Trophoblast cell (in vitro differentiated cells and primary cell): ENCODE measurements around the gene FOXJ3.

Source experiments
- DNase-seq, 2 donors: peaks; one replicate each; pipeline ENCODE4 v3.0.0-alpha.2; 2016
- H2AFZ ChIP-seq: 2 replicates; pipeline ENCODE4 v1.6.1; 2013; ENCODE audit warnings: low read length, moderate library complexity, mild to moderate bottlenecking; ENCODE audit not compliant: insufficient read depth, poor library complexity
- H2AK5ac ChIP-seq: 2 replicates; pipeline ENCODE4 v1.6.1; 2013; ENCODE audit warnings: mild to moderate bottlenecking, low read length
- H2BK120ac ChIP-seq: 2 replicates; pipeline ENCODE4 v1.6.1; 2013; ENCODE audit warnings: low read length, mild to moderate bottlenecking, moderate library complexity; ENCODE audit not compliant: insufficient read depth, poor library complexity
- H2BK12ac ChIP-seq: 2 replicates; pipeline ENCODE4 v1.6.1; 2013; ENCODE audit warnings: mild to moderate bottlenecking, low read length, moderate library complexity
- H2BK5ac ChIP-seq: 2 replicates; pipeline ENCODE4 v1.6.1; 2013; ENCODE audit warnings: low read length, low read depth, moderate library complexity, mild to moderate bottlenecking; ENCODE audit not compliant: poor library complexity
- H3K14ac ChIP-seq: 2 replicates; pipeline ENCODE4 v1.6.1; 2013; ENCODE audit warnings: mild to moderate bottlenecking, low read length
- H3K18ac ChIP-seq: 2 replicates; pipeline ENCODE4 v1.6.1; 2013; ENCODE audit warnings: mild to moderate bottlenecking, low read length
- H3K23ac ChIP-seq: 2 replicates; pipeline ENCODE4 v1.6.1; 2013; ENCODE audit warnings: low read length
- H3K27ac ChIP-seq: 2 replicates; pipeline ENCODE4 v1.5.1; 2013; ENCODE audit warnings: low read depth, mild to moderate bottlenecking, inconsistent platforms, low read length, moderate library complexity
- H3K27me3 ChIP-seq: 2 replicates; pipeline ENCODE4 v1.6.1; 2013; ENCODE audit warnings: inconsistent platforms, mild to moderate bottlenecking, low read length, moderate library complexity; ENCODE audit not compliant: insufficient read depth
- H3K36me3 ChIP-seq, 2 experiments: 1 replicate in 1 of 2; 2 replicates in 1 of 2; pipeline ENCODE4 v1.6.1; 2013; ENCODE audit warnings: low read length in 2 of 2, mild to moderate bottlenecking in 2 of 2, moderate library complexity in 1 of 2; ENCODE audit not compliant: insufficient read depth in 2 of 2, control insufficient read depth in 1 of 2
- H3K4ac ChIP-seq: 2 replicates; pipeline ENCODE4 v1.6.1; 2013; ENCODE audit warnings: low read depth, mild to moderate bottlenecking, low read length, moderate library complexity
- H3K4me1 ChIP-seq, 2 experiments: 1 replicate in 1 of 2; 2 replicates in 1 of 2; pipeline ENCODE4 v1.6.1; 2013; ENCODE audit warnings: low read length in 2 of 2, mild to moderate bottlenecking in 2 of 2, moderate library complexity in 1 of 2; ENCODE audit not compliant: insufficient read depth in 2 of 2, control insufficient read depth in 1 of 2
- H3K4me2 ChIP-seq: 2 replicates; pipeline ENCODE4 v1.6.1; 2013; ENCODE audit warnings: inconsistent platforms, mild to moderate bottlenecking, low read length, moderate library complexity
- H3K4me3 ChIP-seq: 2 replicates; pipeline ENCODE4 v1.5.1; 2013; ENCODE audit warnings: mild to moderate bottlenecking, low read depth, low read length, inconsistent platforms
- H3K79me1 ChIP-seq: one replicate; pipeline ENCODE4 v1.6.1; 2013; ENCODE audit warnings: low read length
- H3K79me2 ChIP-seq: 2 replicates; pipeline ENCODE4 v1.6.1; 2013; ENCODE audit warnings: low read length, mild to moderate bottlenecking; ENCODE audit not compliant: control insufficient read depth, insufficient read depth, poor library complexity
- H3K9ac ChIP-seq: 2 replicates; pipeline ENCODE4 v1.6.1; 2013; ENCODE audit warnings: mild to moderate bottlenecking, low read length
- H3K9me3 ChIP-seq: 2 replicates; pipeline ENCODE4 v1.6.1; 2013; ENCODE audit warnings: low read depth, mild to moderate bottlenecking, control low read depth, inconsistent platforms, low read length; ENCODE audit not compliant: insufficient read depth
- H4K12ac ChIP-seq: 2 replicates; pipeline ENCODE4 v1.6.1; 2013; ENCODE audit warnings: low read depth, mild to moderate bottlenecking, low read length, moderate library complexity
- H4K8ac ChIP-seq: 2 replicates; pipeline ENCODE4 v1.6.1; 2013; ENCODE audit warnings: low read depth, mild to moderate bottlenecking, low read length, moderate library complexity
- H4K91ac ChIP-seq: one replicate; pipeline ENCODE4 v1.6.1; 2013; ENCODE audit warnings: low read depth, mild to moderate bottlenecking, low read length, moderate library complexity
- WGBS: extraction: QIAGEN DNeasy Blood & Tissue Kit; methylation state at CpG from one replicate; pipeline ENCODE4 v1.1.7; 2013; ENCODE audit warnings: missing lambda C conversion rate; ENCODE audit not compliant: insufficient read length, insufficient coverage; ENCODE audit errors: extremely low coverage; 5-methylcytosine and 5-hydroxymethylcytosine counted together

Gene FOXJ3

GRCh38 chr1:42323551-42323950 is 11.5 kb downstream of the FOXJ3 start:
- no CpG with 5 or more reads among the region's 2 CpGs for WGBS
- Histone ChIP-seq H3K27me3 (no peaks in the 10 kb centered on the region), H3K18ac (no peak overlapping the region), H2AFZ (no peak overlapping the region), H3K4ac (peak overlapping the region; percentile 58), H4K91ac (no peak overlapping the region), H3K4me1 (no peaks in the 10 kb centered on the region), H3K23ac (no peak overlapping the region), H3K4me3 (no peak overlapping the region), H2AK5ac (no peak overlapping the region), H2BK12ac (no peak overlapping the region), H3K79me2 (peaks cover 9% of the 10 kb centered on the region), H3K27ac (no peak overlapping the region), H4K8ac (no peak overlapping the region), H3K36me3 (peaks cover 0 to 1% of the 10 kb centered on the region in 2 experiments), H3K14ac (no peak overlapping the region), H2BK5ac (no peak overlapping the region), H3K9me3 (no peaks in the 10 kb centered on the region), H4K12ac (no peak overlapping the region), H3K4me2 (no peak overlapping the region), H3K9ac (no peak overlapping the region), H2BK120ac (no peak overlapping the region), H3K79me1 (no peaks in the 10 kb centered on the region)
- no peak for DNase-seq

GRCh38 chr1:42322577-42322976 is 12.5 kb downstream of the FOXJ3 start:
- Histone ChIP-seq H2AFZ (no peak overlapping the region), H2BK12ac (no peak overlapping the region), H3K36me3 (no peaks in the 10 kb centered on the region), H3K14ac (no peak overlapping the region), H3K4me2 (no peak overlapping the region), H2AK5ac (no peak overlapping the region), H3K79me2 (peaks cover 6% of the 10 kb centered on the region), H3K23ac (no peak overlapping the region), H4K91ac (no peak overlapping the region), H3K4me1 (no peaks in the 10 kb centered on the region), H3K9me3 (no peaks in the 10 kb centered on the region), H3K27ac (no peak overlapping the region), H4K8ac (no peak overlapping the region), H3K4me3 (no peak overlapping the region), H2BK120ac (no peak overlapping the region), H3K27me3 (no peaks in the 10 kb centered on the region), H3K9ac (no peak overlapping the region), H3K18ac (no peak overlapping the region), H3K79me1 (no peaks in the 10 kb centered on the region), H3K4ac (no peak overlapping the region), H2BK5ac (no peak overlapping the region), H4K12ac (no peak overlapping the region)
- no peak for DNase-seq
- no CpG with 5 or more reads among the region's 1 CpG for WGBS

GRCh38 chr1:42321731-42322130 is 13.3 kb downstream of the FOXJ3 start:
- no peaks in the 10 kb centered on the region for H3K4me1 ChIP-seq
- no peak overlapping the region for H3K18ac ChIP-seq
- H3K27ac ChIP-seq = no peak overlapping the region
- H4K91ac ChIP-seq = no peak overlapping the region
- H3K23ac ChIP-seq = no peak overlapping the region
- no peak overlapping the region for H2BK5ac ChIP-seq
- H2BK12ac ChIP-seq = no peak overlapping the region
- DNase-seq = no peak
- no peak overlapping the region for H2BK120ac ChIP-seq
- H3K9me3 ChIP-seq = no peaks in the 10 kb centered on the region
- H3K4ac ChIP-seq = peak overlapping the region; percentile 55
- no peak overlapping the region for H2AK5ac ChIP-seq
- no peak overlapping the region for H2AFZ ChIP-seq
- no peak overlapping the region for H3K4me3 ChIP-seq
- no peaks in the 10 kb centered on the region for H3K36me3 ChIP-seq
- H4K8ac ChIP-seq = no peak overlapping the region
- H3K79me2 ChIP-seq = peaks cover 3% of the 10 kb centered on the region
- no peak overlapping the region for H3K9ac ChIP-seq
- WGBS = no CpG with 5 or more reads among the region's 4 CpGs
- no peak overlapping the region for H4K12ac ChIP-seq
- no peaks in the 10 kb centered on the region for H3K79me1 ChIP-seq
- no peaks in the 10 kb centered on the region for H3K27me3 ChIP-seq
- no peak overlapping the region for H3K4me2 ChIP-seq
- no peak overlapping the region for H3K14ac ChIP-seq

- Histone ChIP-seq H2AK5ac (no peak overlapping the region), H3K36me3 (no peaks in the 10 kb centered on the region), H3K27ac (no peak overlapping the region), H3K27me3 (no peaks in the 10 kb centered on the region), H4K8ac (no peak overlapping the region), H3K23ac (no peak overlapping the region), H2AFZ (no peak overlapping the region), H3K4ac (no peak overlapping the region), H3K9ac (no peak overlapping the region), H3K18ac (no peak overlapping the region), H2BK5ac (no peak overlapping the region), H3K9me3 (no peaks in the 10 kb centered on the region), H3K79me1 (no peaks in the 10 kb centered on the region), H3K4me1 (no peaks in the 10 kb centered on the region), H4K91ac (no peak overlapping the region), H3K4me2 (no peak overlapping the region), H3K14ac (no peak overlapping the region), H4K12ac (no peak overlapping the region), H3K4me3 (no peak overlapping the region), H2BK120ac (no peak overlapping the region), H2BK12ac (no peak overlapping the region), H3K79me2 (peaks cover 2% of the 10 kb centered on the region)
- no CpG with 5 or more reads among the region's 2 CpGs for WGBS
- no peak for DNase-seq
Observed at GRCh38 chr1:42320708-42321107, 14.3 kb downstream of the FOXJ3 start.
